Ovary (tissue), 3 donors: ENCODE results near the gene SYNDIG1L.

ENCODE experiments used
- EP300 ChIP-seq: sonication (generic); formaldehyde crosslinking; IDR thresholded peaks from one replicate; pipeline ENCODE4 v1.6.1; 2017; ENCODE audit warnings: antibody characterized with exemption
- POLR2A ChIP-seq: fragments of 450-650 bp; IDR thresholded peaks from one replicate; pipeline ENCODE4 v1.6.1; 2017; ENCODE audit warnings: antibody characterized with exemption, mild to moderate bottlenecking, moderate library complexity
- TF ChIP-seq, protein P1 (sequence below), 3 donors: fragments of 450-650 bp in 2 of 3; fragments of 200-600 bp in 1 of 3; IDR thresholded peaks; one replicate each; pipeline versions ENCODE4 v1.5.1 to v1.8.0; 2016 to 2022; ENCODE audit warnings: antibody characterized with exemption in 3 of 3, mild to moderate bottlenecking in 1 of 3
- donor health status: DM: no; HTN: no; CAD: no.

DNA sequence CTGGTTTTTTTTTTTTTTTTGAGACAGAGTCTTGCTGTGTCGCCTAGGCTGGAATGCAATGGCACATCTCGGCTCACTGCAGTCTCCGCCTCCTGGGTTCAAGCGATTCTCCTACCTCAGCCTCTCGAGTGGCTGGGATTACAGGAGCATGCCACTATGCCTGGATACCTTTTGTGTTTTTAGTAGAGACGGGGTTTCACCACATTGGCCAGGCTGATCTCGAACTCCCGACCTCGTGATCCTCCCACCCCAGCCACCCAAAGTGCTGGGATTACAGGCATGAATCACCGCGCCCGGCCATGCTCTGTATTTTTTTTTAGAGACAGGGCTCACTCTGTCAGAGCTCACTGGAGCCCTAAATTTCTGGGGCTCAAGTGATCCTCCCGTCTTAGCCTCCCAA lies 45.2 kb downstream of the SYNDIG1L start:
- TF ChIP-seq, protein P1, sequence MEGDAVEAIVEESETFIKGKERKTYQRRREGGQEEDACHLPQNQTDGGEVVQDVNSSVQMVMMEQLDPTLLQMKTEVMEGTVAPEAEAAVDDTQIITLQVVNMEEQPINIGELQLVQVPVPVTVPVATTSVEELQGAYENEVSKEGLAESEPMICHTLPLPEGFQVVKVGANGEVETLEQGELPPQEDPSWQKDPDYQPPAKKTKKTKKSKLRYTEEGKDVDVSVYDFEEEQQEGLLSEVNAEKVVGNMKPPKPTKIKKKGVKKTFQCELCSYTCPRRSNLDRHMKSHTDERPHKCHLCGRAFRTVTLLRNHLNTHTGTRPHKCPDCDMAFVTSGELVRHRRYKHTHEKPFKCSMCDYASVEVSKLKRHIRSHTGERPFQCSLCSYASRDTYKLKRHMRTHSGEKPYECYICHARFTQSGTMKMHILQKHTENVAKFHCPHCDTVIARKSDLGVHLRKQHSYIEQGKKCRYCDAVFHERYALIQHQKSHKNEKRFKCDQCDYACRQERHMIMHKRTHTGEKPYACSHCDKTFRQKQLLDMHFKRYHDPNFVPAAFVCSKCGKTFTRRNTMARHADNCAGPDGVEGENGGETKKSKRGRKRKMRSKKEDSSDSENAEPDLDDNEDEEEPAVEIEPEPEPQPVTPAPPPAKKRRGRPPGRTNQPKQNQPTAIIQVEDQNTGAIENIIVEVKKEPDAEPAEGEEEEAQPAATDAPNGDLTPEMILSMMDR (IDR thresholded peaks at IDR 0.05), result no peak
- TF ChIP-seq POLR2A (no peak), EP300 (no peak)
